Ishikawa (cell line): ENCODE measurements around the gene ACTC1.

Experiments
- CEBPB ChIP-seq: IDR thresholded peaks from 2 replicates; pipeline ENCODE4 v1.6.1; 2012
- CREB1 ChIP-seq: IDR thresholded peaks from 2 replicates; pipeline ENCODE4 v1.6.1; 2012; ENCODE audit warnings: low read depth
- EGR1 ChIP-seq: IDR thresholded peaks from 2 replicates; pipeline ENCODE4 v1.6.1; 2012
- EP300 ChIP-seq: IDR thresholded peaks from 2 replicates; pipeline ENCODE4 v1.6.1; 2012; ENCODE audit warnings: borderline replicate concordance
- FOXM1 ChIP-seq: IDR thresholded peaks from 2 replicates; pipeline ENCODE4 v1.6.1; 2012; ENCODE audit warnings: low read depth, borderline replicate concordance
- NFIC ChIP-seq: IDR thresholded peaks from 2 replicates; pipeline ENCODE4 v1.6.1; 2012
- RAD21 ChIP-seq: IDR thresholded peaks from 2 replicates; pipeline ENCODE4 v1.6.1; 2012; ENCODE audit warnings: low read depth
- TAF1 ChIP-seq: IDR thresholded peaks from 2 replicates; pipeline ENCODE4 v1.6.1; 2012; ENCODE audit warnings: low read depth, mild to moderate bottlenecking
- TCF12 ChIP-seq: IDR thresholded peaks from 2 replicates; pipeline ENCODE4 v1.6.1; 2012; ENCODE audit warnings: low read depth
- TEAD4 ChIP-seq: IDR thresholded peaks from 2 replicates; pipeline ENCODE4 v1.6.1; 2012
- USF1 ChIP-seq: IDR thresholded peaks from 2 replicates; pipeline ENCODE4 v1.6.1; 2012
- YY1 ChIP-seq: IDR thresholded peaks from 2 replicates; pipeline ENCODE4 v1.6.1; 2012; ENCODE audit warnings: low read depth
- ZBTB7A ChIP-seq: IDR thresholded peaks from 2 replicates; pipeline ENCODE4 v1.6.1; 2012; ENCODE audit warnings: low read depth
- TF ChIP-seq, protein P1 (sequence below): IDR thresholded peaks from 2 replicates; pipeline ENCODE4 v1.6.1; 2012
- TF ChIP-seq, protein P2 (sequence below): IDR thresholded peaks from 2 replicates; pipeline ENCODE4 v1.6.1; 2012; ENCODE audit warnings: low read depth, mild to moderate bottlenecking

Gene ACTC1

DNA sequence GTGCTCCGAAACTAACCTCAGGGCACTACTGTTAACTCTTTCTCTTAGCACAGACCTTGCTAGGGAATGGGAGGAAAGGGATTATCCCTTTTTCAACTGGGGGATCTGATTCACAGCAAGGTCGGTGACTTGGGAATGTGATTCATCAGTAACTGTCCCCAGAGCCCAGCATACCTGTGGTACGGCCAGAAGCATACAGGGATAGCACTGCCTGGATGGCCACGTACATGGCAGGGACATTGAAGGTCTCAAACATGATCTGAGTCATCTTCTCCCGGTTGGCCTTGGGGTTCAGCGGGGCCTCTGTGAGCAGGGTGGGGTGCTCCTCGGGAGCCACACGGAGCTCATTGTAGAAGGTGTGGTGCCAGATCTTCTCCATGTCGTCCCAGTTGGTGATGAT, 2.3 kb downstream of the ACTC1 start:
- TF ChIP-seq, protein P1, sequence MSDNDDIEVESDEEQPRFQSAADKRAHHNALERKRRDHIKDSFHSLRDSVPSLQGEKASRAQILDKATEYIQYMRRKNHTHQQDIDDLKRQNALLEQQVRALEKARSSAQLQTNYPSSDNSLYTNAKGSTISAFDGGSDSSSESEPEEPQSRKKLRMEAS, result no peak

DNA sequence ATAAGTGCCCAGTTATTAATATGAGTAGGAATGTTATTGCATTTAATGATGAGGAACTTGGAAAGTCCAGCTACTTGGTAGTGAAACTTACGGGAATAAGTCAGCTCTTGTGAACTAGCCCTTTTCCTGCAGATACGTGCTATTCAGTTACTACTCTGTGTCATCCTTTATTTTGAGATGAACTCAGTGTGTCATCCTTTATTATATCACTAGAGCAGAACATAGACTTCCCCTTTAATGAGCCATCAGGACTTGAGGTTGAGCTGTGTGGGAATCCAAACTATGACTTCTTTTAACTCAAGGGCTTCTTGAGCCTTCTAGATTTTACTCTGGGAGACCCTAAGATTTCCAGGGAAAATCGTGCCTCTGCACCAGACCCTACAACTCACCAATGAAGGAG, 3.6 kb downstream of the ACTC1 start:
- TF ChIP-seq YY1 (no peak), TAF1 (no peak), EP300 (no peak), RAD21 (no peak), TCF12 (no peak), TEAD4 (no peak), CEBPB (no peak), ZBTB7A (no peak), EGR1 (no peak), FOXM1 (no peak), CREB1 (no peak), USF1 (no peak), NFIC (no peak)
- TF ChIP-seq, protein P1, result no peak
- TF ChIP-seq, protein P2, sequence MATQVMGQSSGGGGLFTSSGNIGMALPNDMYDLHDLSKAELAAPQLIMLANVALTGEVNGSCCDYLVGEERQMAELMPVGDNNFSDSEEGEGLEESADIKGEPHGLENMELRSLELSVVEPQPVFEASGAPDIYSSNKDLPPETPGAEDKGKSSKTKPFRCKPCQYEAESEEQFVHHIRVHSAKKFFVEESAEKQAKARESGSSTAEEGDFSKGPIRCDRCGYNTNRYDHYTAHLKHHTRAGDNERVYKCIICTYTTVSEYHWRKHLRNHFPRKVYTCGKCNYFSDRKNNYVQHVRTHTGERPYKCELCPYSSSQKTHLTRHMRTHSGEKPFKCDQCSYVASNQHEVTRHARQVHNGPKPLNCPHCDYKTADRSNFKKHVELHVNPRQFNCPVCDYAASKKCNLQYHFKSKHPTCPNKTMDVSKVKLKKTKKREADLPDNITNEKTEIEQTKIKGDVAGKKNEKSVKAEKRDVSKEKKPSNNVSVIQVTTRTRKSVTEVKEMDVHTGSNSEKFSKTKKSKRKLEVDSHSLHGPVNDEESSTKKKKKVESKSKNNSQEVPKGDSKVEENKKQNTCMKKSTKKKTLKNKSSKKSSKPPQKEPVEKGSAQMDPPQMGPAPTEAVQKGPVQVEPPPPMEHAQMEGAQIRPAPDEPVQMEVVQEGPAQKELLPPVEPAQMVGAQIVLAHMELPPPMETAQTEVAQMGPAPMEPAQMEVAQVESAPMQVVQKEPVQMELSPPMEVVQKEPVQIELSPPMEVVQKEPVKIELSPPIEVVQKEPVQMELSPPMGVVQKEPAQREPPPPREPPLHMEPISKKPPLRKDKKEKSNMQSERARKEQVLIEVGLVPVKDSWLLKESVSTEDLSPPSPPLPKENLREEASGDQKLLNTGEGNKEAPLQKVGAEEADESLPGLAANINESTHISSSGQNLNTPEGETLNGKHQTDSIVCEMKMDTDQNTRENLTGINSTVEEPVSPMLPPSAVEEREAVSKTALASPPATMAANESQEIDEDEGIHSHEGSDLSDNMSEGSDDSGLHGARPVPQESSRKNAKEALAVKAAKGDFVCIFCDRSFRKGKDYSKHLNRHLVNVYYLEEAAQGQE, result no peak

DNA sequence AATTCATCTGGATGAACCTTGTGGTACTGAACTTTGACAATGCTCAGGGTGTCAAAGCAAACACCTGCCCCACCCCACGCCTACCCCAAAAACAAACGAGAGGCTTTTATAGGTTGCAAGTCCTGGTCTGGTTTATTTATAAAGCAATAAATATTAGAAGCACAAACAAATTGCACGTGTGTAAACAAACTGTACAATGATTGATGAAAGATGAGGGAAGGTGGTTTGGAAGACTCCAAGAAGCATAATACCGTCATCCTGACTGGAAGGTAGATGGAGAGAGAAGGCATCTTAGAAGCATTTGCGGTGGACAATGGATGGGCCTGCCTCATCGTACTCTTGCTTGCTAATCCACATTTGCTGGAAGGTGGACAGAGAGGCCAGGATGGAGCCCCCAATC, 5.2 kb downstream of the ACTC1 start:
- no peak for TF ChIP-seq RAD21
- no peak for TF ChIP-seq ZBTB7A
- TF ChIP-seq USF1, result no peak
- TF ChIP-seq NFIC, result no peak
- TF ChIP-seq, protein P2, result no peak
- TF ChIP-seq TCF12, result no peak
- no peak for TF ChIP-seq FOXM1
- TF ChIP-seq TEAD4, result no peak
- TF ChIP-seq TAF1, result no peak
- TF ChIP-seq, protein P1, result no peak
- no peak for TF ChIP-seq EGR1
- TF ChIP-seq CEBPB, result no peak
- TF ChIP-seq CREB1, result no peak
- no peak for TF ChIP-seq EP300
- no peak for TF ChIP-seq YY1

GRCh38 chr15:34789326-34789725, 6.0 kb downstream of the ACTC1 start:
- TF ChIP-seq CEBPB (no peak), ZBTB7A (no peak), TEAD4 (no peak), TCF12 (no peak)
- TF ChIP-seq, protein P2, result no peak

DNA sequence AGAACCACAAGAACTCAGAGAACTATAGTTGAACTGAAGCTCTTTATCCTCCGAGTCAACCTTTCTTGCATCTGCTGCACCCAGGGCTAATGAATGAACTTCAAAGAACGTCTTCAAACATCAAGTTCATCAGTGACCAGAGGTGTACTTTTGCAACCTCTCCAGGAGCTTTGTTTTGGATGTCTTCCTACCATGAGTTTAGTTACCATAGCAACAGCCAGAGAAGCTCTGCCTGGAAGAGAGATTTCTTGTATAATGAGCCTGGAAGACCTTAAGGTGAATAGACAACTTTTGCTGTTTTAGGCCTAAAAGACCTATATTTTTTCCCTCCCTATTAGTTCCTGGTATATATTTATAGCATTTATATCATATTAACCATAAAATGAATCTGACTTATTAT, 9.1 kb downstream of the ACTC1 start:
- no peak for TF ChIP-seq NFIC
- no peak for TF ChIP-seq TEAD4
- no peak for TF ChIP-seq ZBTB7A
- no peak for TF ChIP-seq CREB1
- TF ChIP-seq EP300, result no peak
- no peak for TF ChIP-seq USF1
- no peak for TF ChIP-seq CEBPB
- TF ChIP-seq TCF12, result no peak
- TF ChIP-seq TAF1, result no peak
- TF ChIP-seq, protein P2, result no peak
- no peak for TF ChIP-seq EGR1
- no peak for TF ChIP-seq YY1
- TF ChIP-seq FOXM1, result no peak
- TF ChIP-seq, protein P1, result no peak
- no peak for TF ChIP-seq RAD21
